ENCODE measurements around the gene LPO.

Gene LPO

DNA sequence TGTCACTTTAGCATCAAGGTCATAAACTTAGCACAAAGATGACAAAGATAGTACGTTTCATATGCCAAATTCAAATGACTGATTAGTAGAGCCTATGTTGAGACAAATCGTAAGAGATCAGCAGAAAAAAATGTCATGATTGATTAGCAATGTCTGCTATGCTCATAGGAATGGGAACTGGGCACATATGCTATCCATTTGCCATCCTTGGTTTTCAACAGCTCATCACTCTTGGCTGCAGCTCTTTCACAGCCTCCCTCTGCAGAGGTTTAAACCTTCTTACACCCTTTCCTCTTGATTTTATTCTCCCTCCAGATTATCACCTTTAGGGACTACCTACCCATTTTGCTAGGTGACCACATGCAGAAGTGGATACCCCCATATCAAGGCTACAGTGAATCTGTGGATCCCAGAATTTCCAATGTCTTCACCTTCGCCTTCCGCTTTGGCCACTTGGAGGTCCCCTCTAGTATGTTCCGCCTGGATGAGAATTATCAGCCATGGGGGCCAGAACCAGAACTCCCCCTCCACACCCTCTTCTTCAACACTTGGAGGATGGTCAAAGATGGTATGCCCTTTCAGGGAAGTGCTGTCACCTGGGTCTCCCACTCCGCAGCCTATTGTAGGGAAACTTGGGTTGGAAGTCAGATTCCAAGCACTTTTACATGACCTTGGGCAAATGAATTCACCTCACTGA, 26.2 kb downstream of the LPO start:
- Mint-ChIP-seq H3K4me3 (no peak overlapping the region), H3K9me3 (peaks cover 12% of the 10 kb centered on the region), H3K36me3 (ENCODE audit: low read depth) (no peaks in the 10 kb centered on the region), H3K27ac (no peak overlapping the region), H3K27me3 (ENCODE audit: low read depth, poor library complexity) (peaks cover 76% of the 10 kb centered on the region), H3K4me1 (no peaks in the 10 kb centered on the region)
- DNase-seq, result no peak
- TF ChIP-seq, protein P1, sequence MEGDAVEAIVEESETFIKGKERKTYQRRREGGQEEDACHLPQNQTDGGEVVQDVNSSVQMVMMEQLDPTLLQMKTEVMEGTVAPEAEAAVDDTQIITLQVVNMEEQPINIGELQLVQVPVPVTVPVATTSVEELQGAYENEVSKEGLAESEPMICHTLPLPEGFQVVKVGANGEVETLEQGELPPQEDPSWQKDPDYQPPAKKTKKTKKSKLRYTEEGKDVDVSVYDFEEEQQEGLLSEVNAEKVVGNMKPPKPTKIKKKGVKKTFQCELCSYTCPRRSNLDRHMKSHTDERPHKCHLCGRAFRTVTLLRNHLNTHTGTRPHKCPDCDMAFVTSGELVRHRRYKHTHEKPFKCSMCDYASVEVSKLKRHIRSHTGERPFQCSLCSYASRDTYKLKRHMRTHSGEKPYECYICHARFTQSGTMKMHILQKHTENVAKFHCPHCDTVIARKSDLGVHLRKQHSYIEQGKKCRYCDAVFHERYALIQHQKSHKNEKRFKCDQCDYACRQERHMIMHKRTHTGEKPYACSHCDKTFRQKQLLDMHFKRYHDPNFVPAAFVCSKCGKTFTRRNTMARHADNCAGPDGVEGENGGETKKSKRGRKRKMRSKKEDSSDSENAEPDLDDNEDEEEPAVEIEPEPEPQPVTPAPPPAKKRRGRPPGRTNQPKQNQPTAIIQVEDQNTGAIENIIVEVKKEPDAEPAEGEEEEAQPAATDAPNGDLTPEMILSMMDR (IDR thresholded peaks at IDR 0.05), result no peak

DNA sequence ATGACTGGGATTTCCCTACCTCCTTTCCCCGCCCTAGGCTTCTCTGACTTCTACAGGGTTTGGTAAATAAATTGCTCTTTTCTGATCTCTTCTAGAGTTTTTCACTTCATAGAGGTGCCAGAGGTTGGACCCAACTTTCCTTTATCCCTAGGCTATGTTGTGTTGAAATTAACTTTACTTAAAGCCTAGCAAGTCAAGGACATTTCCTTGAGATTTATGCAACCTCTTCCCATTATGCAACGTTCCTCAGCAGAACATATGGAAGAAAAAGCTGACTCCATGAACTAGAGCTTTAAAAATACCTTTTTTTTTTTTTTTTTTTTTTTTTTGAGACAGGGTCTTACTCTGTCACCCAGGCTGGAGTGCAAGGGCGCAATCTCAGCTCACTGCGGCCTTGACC, 26.9 kb downstream of the LPO start:
- DNase-seq, result no peak
- peaks cover 70% of the 10 kb centered on the region for H3K27me3 Mint-ChIP-seq (ENCODE audit: low read depth, poor library complexity)
- H3K4me1 Mint-ChIP-seq, result no peaks in the 10 kb centered on the region
- TF ChIP-seq, protein P1 (IDR thresholded peaks at IDR 0.05), result no peak
- no peaks in the 10 kb centered on the region for H3K36me3 Mint-ChIP-seq (ENCODE audit: low read depth)
- no peak overlapping the region for H3K4me3 Mint-ChIP-seq
- no peak overlapping the region for H3K27ac Mint-ChIP-seq
- peaks cover 12% of the 10 kb centered on the region for H3K9me3 Mint-ChIP-seq

- DNase-seq, result no peak
- Mint-ChIP-seq H3K4me1 (no peaks in the 10 kb centered on the region), H3K9me3 (peaks cover 5% of the 10 kb centered on the region), H3K4me3 (no peak overlapping the region), H3K27me3 (ENCODE audit: low read depth, poor library complexity) (peaks cover 67% of the 10 kb centered on the region), H3K36me3 (ENCODE audit: low read depth) (no peaks in the 10 kb centered on the region), H3K27ac (no peak overlapping the region)
- TF ChIP-seq, protein P1 (IDR thresholded peaks at IDR 0.05), result no peak
These were observed 27.8 kb downstream of the LPO start for GRCh38 chr17:58265902-58266875.

DNA sequence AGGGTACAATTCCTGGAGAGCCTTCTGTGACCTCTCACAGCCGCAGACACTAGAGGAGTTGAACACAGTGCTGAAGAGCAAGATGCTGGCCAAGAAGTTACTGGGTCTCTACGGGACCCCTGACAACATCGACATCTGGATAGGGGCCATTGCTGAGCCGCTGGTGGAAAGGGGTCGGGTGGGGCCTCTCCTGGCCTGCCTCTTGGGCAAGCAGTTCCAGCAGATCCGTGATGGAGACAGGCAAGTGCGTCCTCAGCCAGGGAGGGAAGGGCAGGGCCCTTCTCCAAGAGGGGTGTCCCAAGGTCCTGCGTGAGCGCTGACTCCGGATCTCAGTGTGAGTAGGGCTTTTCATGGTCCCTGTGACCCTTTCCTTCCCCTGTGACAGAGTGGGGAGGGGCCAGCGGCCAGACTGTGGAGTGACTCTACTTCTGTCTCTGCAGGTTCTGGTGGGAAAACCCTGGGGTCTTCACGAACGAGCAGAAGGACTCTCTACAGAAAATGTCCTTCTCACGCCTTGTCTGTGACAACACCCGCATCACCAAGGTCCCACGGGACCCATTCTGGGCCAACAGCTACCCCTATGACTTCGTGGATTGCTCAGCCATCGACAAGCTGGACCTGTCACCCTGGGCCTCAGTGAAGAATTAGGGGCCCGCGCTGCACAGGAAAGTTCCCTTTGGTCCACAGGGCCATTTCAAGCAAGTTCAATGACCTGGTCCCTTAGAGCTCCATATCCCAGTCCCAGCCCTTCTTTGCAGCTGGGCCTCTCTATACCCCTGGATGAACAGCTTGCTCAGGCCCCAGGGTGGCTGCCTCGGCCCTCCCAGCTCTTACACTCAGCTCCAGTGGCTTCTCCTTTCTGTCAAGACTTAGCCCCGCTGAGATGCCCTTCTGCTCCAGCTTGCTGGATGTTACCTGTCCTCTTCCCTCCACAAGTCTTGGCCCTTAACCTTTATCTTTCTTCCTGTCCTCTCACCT, 29.3 kb downstream of the LPO start:
- Mint-ChIP-seq H3K4me1 (no peaks in the 10 kb centered on the region), H3K4me3 (no peak overlapping the region), H3K27ac (peak overlapping the region; percentile 57), H3K36me3 (ENCODE audit: low read depth) (no peaks in the 10 kb centered on the region), H3K27me3 (ENCODE audit: low read depth, poor library complexity) (peaks cover 60% of the 10 kb centered on the region), H3K9me3 (peaks cover 4% of the 10 kb centered on the region)
- DNase-seq, result no peak
- TF ChIP-seq, protein P1 (IDR thresholded peaks at IDR 0.05), result no peak

GRCh38 chr17:58268326-58268725, 29.9 kb downstream of the LPO start:
- H3K9me3 Mint-ChIP-seq, result peaks cover 4% of the 10 kb centered on the region
- no peaks in the 10 kb centered on the region for H3K4me1 Mint-ChIP-seq
- H3K4me3 Mint-ChIP-seq, result no peak overlapping the region
- TF ChIP-seq, protein P1 (IDR thresholded peaks at IDR 0.05), result no peak
- H3K36me3 Mint-ChIP-seq (ENCODE audit: low read depth), result no peaks in the 10 kb centered on the region
- peak overlapping the region; percentile 57 for H3K27ac Mint-ChIP-seq
- H3K27me3 Mint-ChIP-seq (ENCODE audit: low read depth, poor library complexity), result peaks cover 56% of the 10 kb centered on the region
- no peak for DNase-seq

Data from nephron progenitor cell (in vitro differentiated cells).